ENCODE results near the gene CDH12.

The CDH12 gene

DNA sequence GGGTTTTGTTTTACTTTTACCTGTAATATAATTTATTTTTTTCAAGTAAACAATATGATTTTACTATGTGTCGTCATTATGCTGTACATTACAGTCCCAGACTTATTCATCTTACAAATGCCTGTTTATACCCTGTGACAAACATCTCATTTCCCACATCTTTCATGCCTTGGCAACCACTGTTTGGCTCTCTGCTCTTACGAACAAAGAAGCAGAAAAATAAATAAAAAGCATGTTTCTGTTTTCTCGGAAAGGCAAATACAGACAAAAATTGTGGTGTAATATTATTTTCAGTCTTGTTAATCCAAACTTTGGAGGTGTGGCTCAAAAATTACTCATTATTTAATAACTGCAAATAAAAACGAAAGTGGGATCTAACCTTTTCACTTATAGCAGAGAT is 393.0 kb downstream of the CDH12 start:
- Histone ChIP-seq H3K4me1 (no peaks in the 10 kb centered on the region), H3K9me3 (no peaks in the 10 kb centered on the region), H3K4me3 (no peak overlapping the region), H3K36me3 (no peaks in the 10 kb centered on the region), H3K27ac (no peak overlapping the region), H3K27me3 (no peaks in the 10 kb centered on the region)
- TF ChIP-seq, protein P1, sequence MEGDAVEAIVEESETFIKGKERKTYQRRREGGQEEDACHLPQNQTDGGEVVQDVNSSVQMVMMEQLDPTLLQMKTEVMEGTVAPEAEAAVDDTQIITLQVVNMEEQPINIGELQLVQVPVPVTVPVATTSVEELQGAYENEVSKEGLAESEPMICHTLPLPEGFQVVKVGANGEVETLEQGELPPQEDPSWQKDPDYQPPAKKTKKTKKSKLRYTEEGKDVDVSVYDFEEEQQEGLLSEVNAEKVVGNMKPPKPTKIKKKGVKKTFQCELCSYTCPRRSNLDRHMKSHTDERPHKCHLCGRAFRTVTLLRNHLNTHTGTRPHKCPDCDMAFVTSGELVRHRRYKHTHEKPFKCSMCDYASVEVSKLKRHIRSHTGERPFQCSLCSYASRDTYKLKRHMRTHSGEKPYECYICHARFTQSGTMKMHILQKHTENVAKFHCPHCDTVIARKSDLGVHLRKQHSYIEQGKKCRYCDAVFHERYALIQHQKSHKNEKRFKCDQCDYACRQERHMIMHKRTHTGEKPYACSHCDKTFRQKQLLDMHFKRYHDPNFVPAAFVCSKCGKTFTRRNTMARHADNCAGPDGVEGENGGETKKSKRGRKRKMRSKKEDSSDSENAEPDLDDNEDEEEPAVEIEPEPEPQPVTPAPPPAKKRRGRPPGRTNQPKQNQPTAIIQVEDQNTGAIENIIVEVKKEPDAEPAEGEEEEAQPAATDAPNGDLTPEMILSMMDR (IDR thresholded peaks at IDR 0.05): no peak
- intact Hi-C loops (cut with DNase I; ENCODE audit: low total_unique reads): no loop called here
- DNase-seq: no peak

DNA sequence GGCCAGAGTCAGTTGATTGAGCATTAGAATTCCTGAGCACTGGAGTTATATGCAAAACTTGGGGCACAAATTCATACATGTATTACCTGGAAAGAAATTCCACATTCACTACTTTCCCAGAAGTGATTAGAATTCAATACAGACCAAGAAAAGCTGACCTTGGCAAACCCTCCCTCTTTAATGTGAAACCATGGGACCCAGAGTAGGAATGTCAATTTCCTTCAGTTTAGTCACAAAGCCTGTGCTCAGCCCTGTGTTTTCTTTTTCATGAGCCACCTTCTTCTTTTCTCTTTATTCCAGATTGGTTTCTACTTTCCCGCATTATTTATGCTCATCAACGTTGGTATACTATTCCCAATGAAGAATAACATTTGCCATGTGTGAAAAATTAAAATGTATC is 420.2 kb downstream of the CDH12 start:
- Histone ChIP-seq H3K4me3 (no peak overlapping the region), H3K9me3 (no peaks in the 10 kb centered on the region), H3K27me3 (no peaks in the 10 kb centered on the region), H3K36me3 (no peaks in the 10 kb centered on the region), H3K4me1 (no peaks in the 10 kb centered on the region), H3K27ac (no peak overlapping the region)
- intact Hi-C loops (cut with DNase I; ENCODE audit: low total_unique reads): no loop called here
- no peak for DNase-seq
- TF ChIP-seq, protein P1 (IDR thresholded peaks at IDR 0.05): no peak

DNA sequence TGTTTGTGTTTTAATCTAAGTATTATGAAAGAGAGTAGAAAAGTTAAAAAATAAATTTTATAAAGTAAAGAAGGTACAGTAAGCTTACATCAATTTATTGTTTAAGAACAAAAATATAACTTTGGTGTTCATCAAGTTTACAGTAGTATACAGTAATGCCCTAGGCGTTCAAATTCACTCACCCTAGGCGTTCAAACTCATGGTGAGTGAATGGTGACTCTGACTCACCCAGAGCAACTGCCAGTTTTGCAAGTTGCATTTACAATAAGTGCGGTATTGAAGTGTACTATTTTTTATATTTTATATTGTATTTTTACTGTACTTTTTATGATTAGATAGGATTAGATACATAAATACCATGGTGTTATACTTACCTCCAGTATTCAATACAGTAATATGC is 421.3 kb downstream of the CDH12 start:
- intact Hi-C loops (cut with DNase I; ENCODE audit: low total_unique reads): no loop called here
- no peak for DNase-seq
- no peaks in the 10 kb centered on the region for H3K4me1 ChIP-seq
- H3K36me3 ChIP-seq: no peaks in the 10 kb centered on the region
- H3K27me3 ChIP-seq: no peaks in the 10 kb centered on the region
- TF ChIP-seq, protein P1 (IDR thresholded peaks at IDR 0.05): no peak
- no peak overlapping the region for H3K4me3 ChIP-seq
- no peaks in the 10 kb centered on the region for H3K9me3 ChIP-seq
- H3K27ac ChIP-seq: no peak overlapping the region

DNA sequence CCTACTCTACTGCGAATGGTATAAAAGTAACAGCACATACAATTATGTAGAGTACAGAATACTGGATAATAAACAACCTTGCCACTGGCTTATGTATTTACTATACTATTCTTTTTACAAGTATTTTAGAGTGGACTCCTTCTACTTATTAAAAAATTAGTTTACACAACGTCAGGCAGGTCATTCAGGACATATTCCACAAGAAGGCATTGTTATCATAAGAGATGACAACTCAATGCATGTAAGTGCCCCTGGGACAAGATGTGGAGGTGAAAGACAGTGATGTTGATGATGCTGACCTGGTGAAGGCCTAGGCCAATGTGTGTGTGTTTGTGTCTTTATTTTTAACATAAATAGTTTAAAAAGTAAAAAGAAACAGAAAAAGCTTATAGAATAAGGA is 421.7 kb downstream of the CDH12 start:
- Histone ChIP-seq H3K27me3 (no peaks in the 10 kb centered on the region), H3K4me3 (no peak overlapping the region), H3K36me3 (no peaks in the 10 kb centered on the region), H3K9me3 (no peaks in the 10 kb centered on the region), H3K4me1 (no peaks in the 10 kb centered on the region), H3K27ac (no peak overlapping the region)
- intact Hi-C loops (cut with DNase I; ENCODE audit: low total_unique reads): no loop called here
- TF ChIP-seq, protein P1 (IDR thresholded peaks at IDR 0.05): no peak
- DNase-seq: no peak

DNA sequence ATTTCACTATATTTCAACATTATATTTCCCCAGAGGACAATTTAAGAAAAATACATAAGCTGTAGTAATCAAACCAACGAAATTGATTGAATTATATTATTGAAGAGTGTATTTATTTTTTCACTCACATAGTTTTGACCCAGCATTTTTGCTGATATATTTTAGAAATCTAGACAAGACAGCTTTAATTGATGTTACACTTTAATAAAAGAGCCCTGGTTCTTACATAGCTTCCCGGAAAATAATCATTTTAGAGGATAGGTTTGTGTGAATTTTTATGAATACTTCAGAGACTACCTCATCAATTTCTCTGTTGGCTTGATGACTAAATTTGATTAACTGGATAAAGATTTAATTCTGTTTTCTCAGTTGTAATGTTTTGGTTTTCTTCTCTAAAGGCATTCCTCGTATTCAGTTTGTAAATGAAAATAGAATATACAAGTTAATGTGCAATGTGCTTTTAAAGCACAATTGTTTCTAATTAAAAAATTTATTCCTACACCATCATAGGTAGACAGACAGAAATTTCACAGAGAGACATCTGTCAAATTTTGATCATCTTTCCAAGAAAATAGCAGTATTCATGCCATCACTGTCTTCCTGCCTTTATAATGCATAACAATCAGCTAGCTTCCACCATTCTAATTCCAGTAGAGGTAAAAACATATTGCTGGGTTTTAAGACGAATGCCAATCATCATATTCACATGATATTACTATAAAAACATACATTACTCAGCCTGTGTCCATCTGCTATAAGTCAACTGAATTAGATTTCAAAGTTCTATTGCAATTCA is 441.4 kb downstream of the CDH12 start:
- TF ChIP-seq, protein P1 (IDR thresholded peaks at IDR 0.05): no peak
- Histone ChIP-seq H3K27ac (no peak overlapping the region), H3K27me3 (no peaks in the 10 kb centered on the region), H3K4me1 (no peaks in the 10 kb centered on the region), H3K4me3 (no peak overlapping the region), H3K9me3 (no peaks in the 10 kb centered on the region), H3K36me3 (no peaks in the 10 kb centered on the region)
- DNase-seq: no peak
- intact Hi-C loops (cut with DNase I; ENCODE audit: low total_unique reads): no loop called here

All from tibial artery (tissue), 4 donors.